Neuron (in vitro differentiated cells): Measurements from ENCODE around the gene WDR83.
"Not testable (repeated sequence)": the region's sequence is repeated elsewhere in the genome, so short reads cannot be mapped to it uniquely, and the experiment has no call there.

ENCODE experiments used
- H2AFZ ChIP-seq: one replicate; pipeline ENCODE4 v1.6.1; 2013; ENCODE audit warnings: low read depth, mild to moderate bottlenecking, inconsistent platforms, low read length, moderate library complexity
- H3K27me3 ChIP-seq: one replicate; pipeline ENCODE4 v1.6.1; 2013; ENCODE audit warnings: low read length; ENCODE audit not compliant: insufficient read depth
- H3K36me3 ChIP-seq: one replicate; pipeline ENCODE4 v1.6.1; 2013; ENCODE audit warnings: low read length; ENCODE audit not compliant: insufficient read depth
- H3K4me1 ChIP-seq: one replicate; pipeline ENCODE4 v1.6.1; 2013; ENCODE audit warnings: low read length; ENCODE audit not compliant: insufficient read depth
- H3K4me3 ChIP-seq: 2 replicates; pipeline ENCODE4 v1.5.1; 2013; ENCODE audit warnings: mild to moderate bottlenecking, low read length, moderate library complexity
- H3K9me3 ChIP-seq: one replicate; pipeline ENCODE4 v1.6.1; 2013; ENCODE audit warnings: low read length

The WDR83 gene

DNA sequence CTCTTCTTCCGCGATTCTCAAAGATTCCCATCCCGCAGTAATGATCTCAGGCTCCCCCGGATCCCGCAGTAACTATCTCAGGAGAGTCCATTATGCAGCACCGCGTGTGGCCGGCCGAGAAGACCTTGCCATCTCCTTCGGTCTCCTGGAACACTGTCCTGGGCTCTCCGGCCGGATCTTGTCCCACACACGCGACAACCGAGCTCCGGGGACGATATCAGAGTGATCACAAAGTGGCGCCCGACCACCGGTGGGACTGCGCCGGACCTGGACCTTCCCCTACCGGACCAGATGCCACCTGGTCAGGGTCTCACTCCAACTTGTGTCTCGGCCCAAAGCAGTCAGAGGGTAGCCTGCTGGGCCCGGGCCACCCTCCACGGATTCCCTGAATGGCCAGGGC, 24.1 kb upstream of the WDR83 start:
- no peaks in the 10 kb centered on the region for H3K4me1 ChIP-seq
- H3K27me3 ChIP-seq: no peaks in the 10 kb centered on the region
- no peak overlapping the region for H2AFZ ChIP-seq
- H3K36me3 ChIP-seq: peaks cover 6% of the 10 kb centered on the region
- no peak overlapping the region for H3K4me3 ChIP-seq
- peaks cover 17% of the 10 kb centered on the region for H3K9me3 ChIP-seq

DNA sequence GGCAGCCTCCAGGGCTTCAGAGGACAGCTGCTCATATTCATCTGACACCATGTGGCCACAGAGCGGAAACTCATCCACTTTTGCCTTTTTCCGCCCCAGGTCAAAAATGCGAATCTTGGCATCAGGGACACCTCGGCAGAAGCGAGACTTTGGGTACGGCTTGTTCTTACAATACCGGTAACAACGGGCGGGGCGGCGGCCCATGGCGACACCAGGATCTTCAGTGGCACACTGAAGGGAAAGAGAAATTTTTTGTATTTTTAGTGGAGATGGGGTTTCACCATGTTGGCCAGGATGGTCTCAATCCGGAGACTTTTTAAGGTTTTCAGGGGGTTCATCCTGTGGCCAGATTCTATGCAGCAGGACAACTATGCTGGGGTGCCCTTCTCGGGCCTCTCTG, 22.9 kb upstream of the WDR83 start:
- peaks cover 21% of the 10 kb centered on the region for H3K9me3 ChIP-seq
- not testable (repeated sequence) for H3K4me1 ChIP-seq, H3K4me3 ChIP-seq, H3K27me3 ChIP-seq, H3K36me3 ChIP-seq, H2AFZ ChIP-seq

DNA sequence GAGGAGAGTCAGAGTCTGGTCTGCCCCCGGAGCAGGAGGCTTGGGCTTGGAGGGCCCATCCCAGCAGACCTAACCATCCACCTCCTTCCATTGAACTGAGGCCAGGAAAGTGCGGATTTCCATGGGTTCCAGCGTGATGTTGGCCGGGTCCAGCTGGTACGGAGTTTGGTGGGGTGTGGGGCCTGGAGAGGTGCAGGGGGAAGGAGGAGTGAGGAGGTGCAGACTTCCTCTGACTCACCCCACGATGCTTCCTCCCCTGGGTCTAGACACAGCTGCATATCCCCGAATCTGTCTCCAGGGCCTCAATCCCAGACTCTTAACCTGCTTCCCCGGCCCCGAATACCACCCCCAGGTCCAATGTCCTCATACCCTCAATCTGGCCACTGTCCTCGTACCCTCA, 20.1 kb upstream of the WDR83 start:
- H3K36me3 ChIP-seq: peaks cover 18% of the 10 kb centered on the region
- no peak overlapping the region for H2AFZ ChIP-seq
- H3K4me3 ChIP-seq: no peak overlapping the region

DNA sequence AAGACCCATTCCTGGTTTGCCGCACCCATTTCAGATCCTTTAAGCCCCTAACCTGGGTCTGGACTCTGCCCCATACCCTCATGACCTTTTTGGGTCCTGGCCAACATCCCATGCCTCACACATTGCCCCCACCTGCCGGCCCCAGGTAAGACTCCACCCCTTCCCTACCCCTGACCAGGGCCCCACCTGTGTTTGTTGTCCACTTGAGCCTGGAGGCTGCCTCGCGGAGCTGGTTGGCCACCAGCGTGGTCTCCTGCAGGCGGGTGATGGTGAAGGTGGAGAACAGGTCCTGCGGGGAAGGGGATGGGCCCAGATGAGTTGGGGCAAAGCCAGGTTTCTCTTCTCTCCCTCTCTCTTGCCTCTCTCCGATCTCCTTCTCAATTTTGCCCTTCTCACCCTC, 19.6 kb upstream of the WDR83 start:
- Histone ChIP-seq H3K9me3 (peaks cover 25% of the 10 kb centered on the region), H3K27me3 (no peaks in the 10 kb centered on the region), H3K4me1 (no peaks in the 10 kb centered on the region), H3K36me3 (peaks cover 22% of the 10 kb centered on the region), H2AFZ (no peak overlapping the region), H3K4me3 (no peak overlapping the region)

More for the DNA sequence above, 20.1 kb upstream of the WDR83 start:
- Histone ChIP-seq H3K27me3 (no peaks in the 10 kb centered on the region), H3K4me1 (no peaks in the 10 kb centered on the region), H3K9me3 (peaks cover 26% of the 10 kb centered on the region)

DNA sequence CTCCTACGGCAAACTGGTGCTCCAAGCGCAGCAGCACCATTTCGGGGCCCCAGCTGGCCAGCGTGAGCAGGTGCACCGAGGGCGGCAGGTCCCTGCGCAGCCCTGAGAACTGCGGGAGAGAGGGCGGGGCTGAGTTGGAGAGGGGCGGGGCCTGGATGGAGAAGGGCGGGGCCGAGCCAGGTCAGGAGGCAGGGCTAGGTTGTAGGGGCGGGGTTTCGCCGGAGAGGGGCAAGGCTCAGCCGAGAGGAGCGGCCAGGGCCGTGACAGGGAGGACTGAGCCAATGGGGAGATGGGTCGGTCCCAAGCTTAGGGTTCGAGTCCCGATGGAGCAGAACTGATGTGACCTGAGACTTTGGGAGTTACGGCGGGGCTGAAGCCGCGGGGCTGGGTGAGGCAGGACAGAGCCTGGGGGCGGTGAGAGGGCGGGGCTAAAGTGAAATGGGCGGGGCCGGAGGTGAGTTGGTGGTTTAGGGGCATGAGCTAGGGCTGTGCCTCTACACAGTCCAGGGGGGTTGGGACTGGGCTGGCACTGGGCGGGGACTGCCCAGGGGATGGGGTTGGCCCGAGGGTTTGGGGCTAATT, 19.0 kb upstream of the WDR83 start:
- peaks cover 25% of the 10 kb centered on the region for H3K9me3 ChIP-seq
- H3K4me3 ChIP-seq: no peak overlapping the region
- no peaks in the 10 kb centered on the region for H3K4me1 ChIP-seq
- H3K27me3 ChIP-seq: no peaks in the 10 kb centered on the region
- H2AFZ ChIP-seq: no peak overlapping the region
- H3K36me3 ChIP-seq: peaks cover 24% of the 10 kb centered on the region

DNA sequence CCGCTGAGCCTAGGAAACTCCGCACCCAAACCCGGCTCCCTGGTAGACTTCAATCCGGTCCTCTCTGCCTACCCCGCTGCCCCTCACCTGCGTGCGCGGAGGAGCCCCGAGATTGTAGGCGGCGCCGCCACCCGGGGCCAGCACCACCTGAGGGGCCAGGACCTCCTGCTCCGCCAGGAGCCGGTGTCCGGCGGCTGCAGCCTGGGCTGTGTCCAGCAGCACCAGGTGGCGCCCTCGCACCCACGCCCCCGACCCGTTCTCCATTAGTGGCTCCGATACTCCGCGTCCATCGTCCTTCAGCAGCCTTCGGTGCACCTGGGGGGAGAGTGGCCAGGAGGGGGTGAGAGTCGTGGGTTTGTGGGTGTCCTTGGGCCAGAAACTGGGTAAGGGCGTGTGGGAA, 18.5 kb upstream of the WDR83 start:
- H3K36me3 ChIP-seq: peaks cover 24% of the 10 kb centered on the region
- H3K9me3 ChIP-seq: peaks cover 22% of the 10 kb centered on the region
- H3K4me1 ChIP-seq: no peaks in the 10 kb centered on the region
- no peak overlapping the region for H3K4me3 ChIP-seq
- H2AFZ ChIP-seq: no peak overlapping the region
- no peaks in the 10 kb centered on the region for H3K27me3 ChIP-seq

DNA sequence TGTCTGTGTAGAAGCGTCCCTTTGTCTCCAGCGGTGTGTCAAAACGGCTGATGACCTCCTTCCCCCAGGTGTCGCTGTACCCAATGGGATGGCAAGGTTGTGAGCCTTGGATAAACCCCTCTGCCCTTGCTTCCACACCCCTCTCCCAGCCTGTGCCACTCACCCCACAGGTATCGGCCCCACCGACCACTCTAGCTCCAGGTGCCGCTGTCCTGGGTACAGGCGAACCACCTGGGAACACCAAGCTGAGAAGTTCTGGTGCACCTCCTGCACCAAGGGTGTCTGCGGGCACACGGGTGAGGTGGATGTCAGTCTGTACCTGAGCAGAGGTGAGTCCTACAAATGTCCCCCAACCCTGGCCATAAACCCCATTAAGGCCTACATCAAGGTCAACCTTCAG, 16.7 kb upstream of the WDR83 start:
- no peak overlapping the region for H2AFZ ChIP-seq
- no peaks in the 10 kb centered on the region for H3K4me1 ChIP-seq
- H3K27me3 ChIP-seq: no peaks in the 10 kb centered on the region
- no peak overlapping the region for H3K4me3 ChIP-seq
- peaks cover 27% of the 10 kb centered on the region for H3K36me3 ChIP-seq
- peaks cover 22% of the 10 kb centered on the region for H3K9me3 ChIP-seq

DNA sequence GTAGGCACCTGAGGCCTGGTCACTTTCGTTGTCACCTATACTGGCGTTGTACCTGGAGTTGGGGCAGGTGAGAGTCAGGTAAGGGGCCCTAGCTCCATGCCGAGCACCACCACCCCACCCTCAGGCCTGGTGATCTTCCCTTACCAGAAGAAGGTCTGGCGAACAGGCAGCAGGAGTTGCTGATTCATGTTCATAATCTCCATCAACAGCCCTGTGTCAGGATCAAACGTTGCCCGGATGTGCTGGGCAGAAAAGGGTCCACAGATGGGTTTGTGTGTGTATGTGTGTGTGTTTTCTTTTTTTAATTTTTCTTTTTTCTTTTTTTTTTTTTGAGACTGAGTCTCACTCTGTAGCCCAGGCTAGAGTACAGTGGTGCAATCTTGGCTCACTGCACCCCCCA, 14.4 kb upstream of the WDR83 start:
- no peaks in the 10 kb centered on the region for H3K4me1 ChIP-seq
- H3K36me3 ChIP-seq: peaks cover 39% of the 10 kb centered on the region
- peaks cover 19% of the 10 kb centered on the region for H3K9me3 ChIP-seq
- H3K27me3 ChIP-seq: no peaks in the 10 kb centered on the region
- no peak overlapping the region for H3K4me3 ChIP-seq
- H2AFZ ChIP-seq: no peak overlapping the region

DNA sequence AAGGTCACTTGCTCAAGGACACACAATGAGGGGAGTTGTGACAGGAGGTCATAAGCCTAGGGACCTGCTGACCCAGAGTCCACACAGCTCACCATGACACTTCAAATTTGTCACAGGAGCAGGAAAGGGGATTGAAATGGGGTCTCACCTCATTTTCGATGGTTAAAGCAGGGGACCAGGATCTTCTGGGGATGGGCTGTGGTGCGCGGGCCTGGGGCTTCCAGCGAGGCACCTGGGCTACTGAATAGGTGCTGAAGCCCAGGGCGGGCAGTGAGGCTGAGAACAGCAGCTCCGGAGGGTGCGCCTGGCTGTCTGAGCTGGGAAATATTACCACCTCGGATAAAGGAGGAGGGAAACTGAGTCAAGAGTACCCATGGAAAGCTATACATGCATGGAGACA, 11.1 kb upstream of the WDR83 start:
- Histone ChIP-seq H2AFZ (no peak overlapping the region), H3K27me3 (no peaks in the 10 kb centered on the region)

DNA sequence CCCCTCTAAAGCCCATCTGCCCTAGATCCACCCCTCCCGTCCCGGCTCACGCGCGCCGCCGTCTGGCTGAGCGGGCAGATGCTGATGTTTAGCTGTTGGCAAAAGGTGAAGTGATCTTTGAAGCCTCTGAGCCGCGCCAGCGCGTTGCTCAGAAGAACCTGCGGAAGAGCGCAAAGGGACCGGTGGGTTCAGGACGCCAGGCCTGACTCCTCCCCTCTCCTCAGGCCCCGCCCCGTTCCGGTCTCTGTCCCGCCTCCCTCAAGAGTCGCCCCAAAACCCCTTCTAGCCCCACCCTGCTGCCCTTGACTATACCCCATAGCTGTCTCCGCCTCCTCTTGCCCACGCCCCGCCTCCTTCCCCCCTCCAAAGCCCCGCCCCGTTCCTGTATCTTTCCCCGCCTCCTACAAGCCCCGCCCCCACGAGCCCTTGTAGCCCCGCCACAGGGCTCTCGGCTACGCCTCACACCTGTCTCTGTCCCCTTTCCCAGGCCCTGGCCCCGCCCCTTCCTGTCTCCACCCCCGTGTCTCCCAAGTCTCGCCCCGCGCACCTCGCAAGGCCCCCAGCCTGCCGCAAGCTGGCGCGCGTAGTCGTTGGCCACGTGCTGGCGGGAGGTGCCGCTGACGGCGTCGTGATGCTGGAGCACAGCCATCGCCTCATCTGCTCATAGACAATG, 9.6 kb upstream of the WDR83 start:
- no peaks in the 10 kb centered on the region for H3K4me1 ChIP-seq
- peaks cover 6% of the 10 kb centered on the region for H3K9me3 ChIP-seq
- peaks cover 48% of the 10 kb centered on the region for H3K36me3 ChIP-seq
- H3K27me3 ChIP-seq: no peaks in the 10 kb centered on the region
- H2AFZ ChIP-seq: no peak overlapping the region
- H3K4me3 ChIP-seq: no peak overlapping the region

More for the DNA sequence above, 11.1 kb upstream of the WDR83 start:
- H3K9me3 ChIP-seq: peaks cover 8% of the 10 kb centered on the region
- no peak overlapping the region for H3K4me3 ChIP-seq
- H3K36me3 ChIP-seq: peaks cover 41% of the 10 kb centered on the region
- H3K4me1 ChIP-seq: no peaks in the 10 kb centered on the region

DNA sequence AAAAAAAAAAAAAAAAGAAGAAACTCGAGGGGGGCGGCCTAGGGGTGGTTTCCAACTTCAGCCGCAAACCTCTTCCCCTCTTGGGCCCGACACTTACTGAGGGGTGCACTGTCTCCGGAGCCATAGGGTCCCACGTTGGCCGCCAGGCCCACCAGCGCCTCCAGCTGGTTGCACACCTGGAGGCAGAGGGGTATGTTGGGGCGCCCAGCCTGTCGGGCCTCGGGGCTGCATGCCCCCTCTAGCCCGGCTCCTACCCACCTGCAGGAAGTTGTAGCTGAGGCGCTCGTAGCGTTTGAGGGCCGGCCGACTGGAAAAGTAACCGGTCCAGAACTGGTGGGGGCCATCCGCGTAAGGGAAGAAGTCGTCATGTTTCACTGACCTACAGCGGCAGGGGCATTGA, 8.6 kb upstream of the WDR83 start:
- Histone ChIP-seq H3K9me3 (peaks cover 4% of the 10 kb centered on the region), H3K36me3 (peaks cover 46% of the 10 kb centered on the region), H3K27me3 (no peaks in the 10 kb centered on the region), H2AFZ (no peak overlapping the region), H3K4me1 (no peaks in the 10 kb centered on the region), H3K4me3 (no peak overlapping the region)

DNA sequence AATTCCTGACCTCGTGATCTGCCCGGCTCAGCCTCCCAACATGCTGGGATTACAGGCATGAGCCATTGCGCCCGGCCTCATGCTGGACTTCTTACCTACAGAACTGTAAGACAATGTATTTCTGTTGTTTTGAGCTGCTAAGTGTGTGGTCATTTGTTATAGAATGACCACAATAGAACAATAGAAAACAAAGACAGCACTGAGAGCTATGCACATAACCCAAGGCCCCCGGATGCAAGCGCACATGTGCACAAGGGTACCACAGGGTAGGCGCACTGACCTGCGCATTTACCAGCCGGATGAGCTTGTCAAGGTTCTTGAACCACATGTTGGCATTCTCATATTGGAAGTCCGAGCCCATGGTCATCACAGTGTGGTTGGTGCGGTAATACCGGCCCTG, 5.6 kb upstream of the WDR83 start:
- no peak overlapping the region for H2AFZ ChIP-seq
- H3K4me1 ChIP-seq: peaks cover 5% of the 10 kb centered on the region
- no peaks in the 10 kb centered on the region for H3K27me3 ChIP-seq
- H3K36me3 ChIP-seq: peaks cover 56% of the 10 kb centered on the region
- H3K4me3 ChIP-seq: no peak overlapping the region
- peaks cover 4% of the 10 kb centered on the region for H3K9me3 ChIP-seq

DNA sequence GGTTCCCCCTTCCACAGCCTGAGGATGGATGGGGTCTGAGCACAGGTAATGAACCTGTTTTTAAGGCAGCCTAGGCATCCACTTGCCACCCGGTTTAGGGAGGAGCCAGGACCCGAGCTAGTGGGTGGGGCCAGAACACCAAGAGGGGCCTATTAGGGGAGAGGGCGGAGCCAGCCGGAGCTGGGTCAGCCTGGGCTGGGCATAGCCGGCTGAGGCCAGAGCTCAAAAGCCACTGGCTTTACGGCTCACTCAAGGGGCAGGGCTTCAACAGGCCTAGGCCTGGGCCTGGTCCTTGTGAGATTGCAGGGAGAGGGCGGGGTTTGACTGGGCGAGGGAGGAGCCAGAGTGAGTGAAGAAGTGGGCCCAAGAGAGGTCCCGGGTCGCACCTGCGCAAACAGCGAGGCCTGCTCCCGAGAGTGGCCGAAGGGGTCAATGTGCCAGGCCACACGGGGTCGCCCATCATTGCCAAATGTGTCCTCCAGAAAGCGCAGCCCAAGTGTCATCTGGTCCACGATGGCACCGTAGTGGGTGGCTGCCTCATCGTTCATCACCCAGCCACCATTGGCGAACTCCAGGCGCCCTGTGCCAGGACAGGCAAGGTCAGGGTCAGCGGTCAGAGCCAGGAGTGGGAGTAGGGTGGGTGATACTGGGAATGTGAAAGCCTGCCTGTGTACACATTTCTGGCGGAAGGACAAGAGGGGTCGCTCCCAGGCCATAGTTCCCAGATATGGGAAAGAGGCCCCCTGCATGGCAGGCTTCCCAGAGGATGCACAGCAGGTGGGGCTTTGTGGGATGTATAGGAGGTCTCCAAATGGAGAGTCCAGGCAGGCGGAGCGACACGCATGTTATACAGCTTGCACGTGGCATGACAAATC, 2.0 kb upstream of the WDR83 start:
- H2AFZ ChIP-seq: no peak overlapping the region
- peaks cover 46% of the 10 kb centered on the region for H3K36me3 ChIP-seq
- no peak overlapping the region for H3K4me3 ChIP-seq
- H3K9me3 ChIP-seq: no peaks in the 10 kb centered on the region
- H3K4me1 ChIP-seq: peaks cover 30% of the 10 kb centered on the region
- H3K27me3 ChIP-seq: no peaks in the 10 kb centered on the region
